HCT116 (cell line): ENCODE measurements around the gene TAGLN. TPM values are rescaled to one million over a fixed set of nuclear protein-coding genes. Genes with fewer than 3 reads are reported as not detected.

Source experiments
- ATAC-seq: fragments of 200-7000 bp; cut with Tn5 transposase; 2 replicates; pipeline ENCODE4 v1.9.1; 2020; ENCODE audit warnings: mild to moderate bottlenecking, moderate library complexity
- BruUV-seq: library from RNA; stranded (reverse); fragments of 400-500 nt; replicated peaks from 2 replicates; lab custom pipeline; 2021; lab: Mats Ljungman, UMichigan
- CTCF ChIA-PET: fragments of 300-600 bp; sonication (Branson Sonifier 250); formaldehyde crosslinking; loops from one replicate; lab custom pipeline; 2021; ENCODE audit warnings: antibody characterized with exemption; lab: Charles Lee
- POLR2A ChIA-PET: fragments of 300-600, 350-600 bp; sonication (Branson Sonifier 250); formaldehyde crosslinking; loops from one replicate; lab custom pipeline; 2021; ENCODE audit warnings: antibody characterized with exemption; lab: Charles Lee
- RAD21 ChIA-PET, 2 experiments: fragments of 300-600 bp; sonication (Branson Sonifier 250); formaldehyde crosslinking; loops; one replicate each; lab custom pipeline; 2023; ENCODE audit warnings: low total read pairs in 2 of 2; ENCODE audit not compliant: uncharacterized antibody in 2 of 2, unreplicated experiment in 2 of 2, low non-redundant PET in 1 of 2; lab: Charles Lee
- DNase-seq: peaks from one replicate; pipeline ENCODE4 v3.0.0-alpha.2; 2010; ENCODE audit warnings: low read depth, low spot score
- H2AFZ ChIP-seq: fragments of 200-600 bp; shearing (Covaris generic), sonication (generic); 2 replicates; pipeline ENCODE4 v1.6.1; 2017; ENCODE audit warnings: low read depth, mixed run types, mixed read lengths, antibody characterized with exemption, low read length; ENCODE audit not compliant: poor library complexity, severe bottlenecking
- H3K27ac ChIP-seq: 2 replicates; pipeline ENCODE4 v1.5.1; 2012; ENCODE audit warnings: low read depth, low read length
- H3K27me3 ChIP-seq: fragments of 200-600 bp; sonication (generic); 2 replicates; pipeline ENCODE4 v1.6.1; 2016; ENCODE audit warnings: mixed run types, low read length, mixed read lengths; ENCODE audit not compliant: insufficient read depth
- H3K36me3 ChIP-seq, 2 experiments: fragments of 200-500 bp in 1 of 2; fragments of 200-600 bp in 1 of 2; sonication (Bioruptor generic) in 1 of 2; sonication (generic) in 1 of 2; 2 replicates each; pipeline versions ENCODE4 v1.5.1 to v1.6.1; 2014 to 2016; ENCODE audit warnings: low read length in 2 of 2, inconsistent platforms in 1 of 2, mixed read lengths in 1 of 2, mixed run types in 1 of 2; ENCODE audit not compliant: insufficient read depth in 2 of 2, control insufficient read depth in 1 of 2
- H3K4me1 ChIP-seq, 2 experiments: fragments of 200-600 bp in 1 of 2; sonication (generic) in 1 of 2; 2 replicates each; pipeline versions ENCODE4 v1.5.1 to v1.6.1; 2012 to 2017; ENCODE audit warnings: low read length in 2 of 2, inconsistent platforms in 1 of 2, mild to moderate bottlenecking in 1 of 2, mixed read lengths in 1 of 2, mixed run types in 1 of 2, moderate library complexity in 1 of 2; ENCODE audit not compliant: insufficient read depth in 2 of 2, control insufficient read depth in 1 of 2
- H3K4me2 ChIP-seq: fragments of 200-600 bp; sonication (generic); 2 replicates; pipeline ENCODE4 v1.6.1; 2017; ENCODE audit warnings: mixed run types, low read length, mixed read lengths
- H3K4me3 ChIP-seq, 2 experiments: fragments of 200-600 bp in 1 of 2; sonication (generic) in 1 of 2; replicated peaks in 1 of 2; 2 replicates each; pipeline ENCODE4 v1.5.1; 2011 to 2016; ENCODE audit warnings: low read length in 2 of 2, control low read depth in 1 of 2, low read depth in 1 of 2, mild to moderate bottlenecking in 1 of 2, mixed read lengths in 1 of 2, mixed run types in 1 of 2
- H3K79me2 ChIP-seq: fragments of 200-600 bp; sonication (generic); 2 replicates; pipeline ENCODE4 v1.6.1; 2017; ENCODE audit warnings: mild to moderate bottlenecking, mixed run types, low read length, moderate library complexity, mixed read lengths; ENCODE audit not compliant: insufficient read depth
- H3K9ac ChIP-seq: fragments of 200-600 bp; sonication (generic); 2 replicates; pipeline ENCODE4 v1.6.1; 2016; ENCODE audit warnings: low read length, mixed read lengths
- H3K9me2 ChIP-seq: fragments of 200-600 bp; sonication (generic), shearing (Covaris generic); 2 replicates; pipeline ENCODE4 v1.6.1; 2017; ENCODE audit warnings: mixed run types, mild to moderate bottlenecking, moderate library complexity; ENCODE audit not compliant: insufficient read depth
- H3K9me3 ChIP-seq, 2 experiments: fragments of 200-500 bp in 1 of 2; fragments of 200-600 bp in 1 of 2; sonication (Bioruptor generic) in 1 of 2; sonication (generic) in 1 of 2; 2 replicates each; pipeline ENCODE4 v1.6.1; 2014 to 2017; ENCODE audit warnings: low read length in 2 of 2, mixed read lengths in 2 of 2, inconsistent platforms in 1 of 2, low read depth in 1 of 2, mild to moderate bottlenecking in 1 of 2, mixed run types in 1 of 2, moderate library complexity in 1 of 2; ENCODE audit not compliant: control insufficient read depth in 1 of 2, insufficient read depth in 1 of 2
- H4K20me1 ChIP-seq: fragments of 200-600 bp; sonication (generic), shearing (Covaris generic); 2 replicates; pipeline ENCODE4 v1.6.1; 2017; ENCODE audit warnings: mixed run types, mild to moderate bottlenecking, moderate library complexity; ENCODE audit not compliant: insufficient read depth
- EGR1 ChIP-seq: IDR thresholded peaks from 2 replicates; pipeline ENCODE4 v1.6.1; 2012; ENCODE audit warnings: low read depth
- EZH2phosphoT487 ChIP-seq: fragments of 200-600 bp; IDR thresholded peaks from 2 replicates; pipeline ENCODE4 v1.6.1; 2018; ENCODE audit warnings: antibody characterized with exemption, borderline replicate concordance
- FOSL1 ChIP-seq: IDR thresholded peaks from 2 replicates; pipeline ENCODE4 v1.6.1; 2012; ENCODE audit warnings: low read depth
- POLR2A ChIP-seq: IDR thresholded peaks from 2 replicates; pipeline ENCODE4 v1.7.0; 2011; ENCODE audit warnings: borderline replicate concordance; ENCODE audit not compliant: insufficient read depth, insufficient read length; ENCODE audit errors: extremely low read depth
- POLR2AphosphoS5 ChIP-seq: IDR thresholded peaks from 2 replicates; pipeline ENCODE4 v1.6.1; 2011; ENCODE audit warnings: mild to moderate bottlenecking, low read depth, low read length, moderate library complexity
- YY1 ChIP-seq: IDR thresholded peaks from 2 replicates; pipeline ENCODE4 v1.6.1; 2011; ENCODE audit warnings: low read length, low read depth, moderate library complexity, mild to moderate bottlenecking; ENCODE audit not compliant: insufficient replicate concordance; ENCODE audit errors: extremely low read depth
- intact Hi-C: fragments of 100-400 bp; cut with micrococcal nuclease; formaldehyde crosslinking; loops from 2 replicates; pipeline ENCODE4 v1.10.0; 2022
- total RNA-seq: library from RNA; stranded (reverse); gene quantifications from one replicate; pipeline ENCODE4 v1.2.1, GENCODE V29; 2021; ENCODE audit not compliant: unreplicated experiment
- TF ChIP-seq, protein P1 (sequence below): IDR thresholded peaks from 2 replicates; pipeline ENCODE4 v1.6.1; 2012
- TF ChIP-seq, protein P2 (sequence below), 3 experiments: fragments of 200-600 bp in 1 of 3; sonication (generic) in 1 of 3; IDR thresholded peaks in 2 of 3; conservative IDR thresholded peaks in 1 of 3; 2 replicates each; pipeline ENCODE4 v1.5.1; 2012 to 2017; ENCODE audit warnings: low read depth in 2 of 3, low read length in 2 of 3, antibody characterized with exemption in 1 of 3, borderline replicate concordance in 1 of 3, control low read depth in 1 of 3, mild to moderate bottlenecking in 1 of 3, mixed read lengths in 1 of 3, mixed run types in 1 of 3, moderate library complexity in 1 of 3; ENCODE audit not compliant: insufficient read depth in 1 of 3

The TAGLN gene
- total RNA-seq, 1 experiment from 2014 or later = 10.0 TPM

DNA sequence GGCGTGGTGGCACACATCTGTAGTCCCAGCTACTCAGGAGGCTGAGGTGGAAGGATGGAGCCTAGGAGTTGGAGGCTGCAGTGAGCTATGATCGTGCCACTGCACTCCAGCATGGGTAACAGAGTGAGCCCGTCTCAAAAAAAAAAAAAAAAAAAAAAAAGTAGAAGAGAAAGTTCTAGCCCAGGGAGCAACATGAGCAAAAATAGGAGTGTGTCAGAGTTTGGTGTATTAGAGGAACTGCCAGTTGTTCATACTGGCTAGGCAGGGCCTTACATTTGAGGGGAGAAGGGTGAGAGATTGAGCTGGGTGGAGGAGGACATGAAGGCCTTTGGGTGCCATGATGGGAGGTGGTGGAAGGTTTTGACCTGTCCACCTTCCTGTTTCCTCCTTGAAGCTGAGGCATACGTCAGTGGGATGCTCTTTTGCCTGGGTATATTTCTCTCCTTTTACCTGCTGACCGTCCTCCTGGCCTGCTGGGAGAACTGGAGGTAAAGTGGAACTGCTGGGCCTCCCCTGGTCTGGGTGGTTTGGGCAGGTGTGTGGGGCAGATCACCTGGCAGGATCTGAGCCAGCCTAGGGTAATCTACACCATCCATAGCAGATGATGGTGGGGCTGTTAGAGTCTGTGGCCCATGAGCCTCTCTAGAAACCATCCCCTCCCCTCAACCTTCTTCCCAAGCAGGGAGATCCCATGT, 13.3 kb upstream of the TAGLN start:
- Histone ChIP-seq H3K27me3 (no peaks in the 10 kb centered on the region), H3K4me3 (no peak overlapping the region), H3K36me3 (peaks cover 3 to 7% of the 10 kb centered on the region in 2 experiments; a peak in 2 of 4 replicates), H3K4me2 (no peak overlapping the region), H3K9me3 (no peaks in the 10 kb centered on the region), H3K4me1 (peaks cover 3 to 7% of the 10 kb centered on the region in 2 experiments), H3K79me2 (no peaks in the 10 kb centered on the region), H4K20me1 (no peaks in the 10 kb centered on the region), H3K9me2 (no peaks in the 10 kb centered on the region), H3K9ac (no peak overlapping the region), H2AFZ (no peak overlapping the region), H3K27ac (no peak overlapping the region)
- CTCF ChIA-PET = no interaction called here
- intact Hi-C loops = no loop called here
- BruUV-seq = no TSS peak
- TF ChIP-seq POLR2A (no peak), YY1 (no peak), POLR2AphosphoS5 (no peak), EGR1 (no peak)
- TF ChIP-seq, protein P1, sequence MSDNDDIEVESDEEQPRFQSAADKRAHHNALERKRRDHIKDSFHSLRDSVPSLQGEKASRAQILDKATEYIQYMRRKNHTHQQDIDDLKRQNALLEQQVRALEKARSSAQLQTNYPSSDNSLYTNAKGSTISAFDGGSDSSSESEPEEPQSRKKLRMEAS = no peak
- ATAC-seq (no peak), DNase-seq (no peak)
- POLR2A ChIA-PET = no interaction called here
- RAD21 ChIA-PET = no interaction called here

DNA sequence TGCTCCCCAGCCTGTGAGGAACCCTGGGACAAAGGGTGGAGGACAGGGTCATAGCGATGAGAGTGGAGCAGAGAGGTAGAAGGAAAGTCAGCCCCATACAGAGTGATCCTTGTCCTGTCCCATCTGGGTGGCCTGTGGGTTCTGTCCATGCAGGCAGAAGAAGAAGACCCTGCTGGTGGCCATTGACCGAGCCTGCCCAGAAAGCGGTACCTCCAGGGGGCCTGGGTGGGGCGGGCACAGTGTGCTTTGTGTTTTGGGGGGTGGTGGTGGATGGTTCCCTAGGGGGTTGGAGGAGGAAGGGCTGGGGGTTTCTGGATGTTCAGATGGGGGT, 12.8 kb upstream of the TAGLN start:
- no peak overlapping the region for H3K4me2 ChIP-seq
- H3K27ac ChIP-seq = no peak overlapping the region
- H4K20me1 ChIP-seq = no peaks in the 10 kb centered on the region
- H3K9ac ChIP-seq = no peak overlapping the region
- POLR2A ChIA-PET = no interaction called here
- RAD21 ChIA-PET = no interaction called here
- intact Hi-C loops = no loop called here
- no peaks in the 10 kb centered on the region for H3K9me3 ChIP-seq
- H3K9me2 ChIP-seq = no peaks in the 10 kb centered on the region
- H3K4me1 ChIP-seq = peaks cover 0 to 2% of the 10 kb centered on the region in 2 experiments; a peak in 1 of 4 replicates
- H3K36me3 ChIP-seq = peaks cover 3 to 7% of the 10 kb centered on the region in 2 experiments; a peak in 2 of 4 replicates
- H3K4me3 ChIP-seq = no peak overlapping the region
- H3K27me3 ChIP-seq = no peaks in the 10 kb centered on the region
- ATAC-seq (no peak), DNase-seq (no peak)
- H3K79me2 ChIP-seq = no peaks in the 10 kb centered on the region
- H2AFZ ChIP-seq = no peak overlapping the region
- CTCF ChIA-PET = no interaction called here
- BruUV-seq = no TSS peak
- no peak for TF ChIP-seq POLR2A
- TF ChIP-seq, protein P2, sequence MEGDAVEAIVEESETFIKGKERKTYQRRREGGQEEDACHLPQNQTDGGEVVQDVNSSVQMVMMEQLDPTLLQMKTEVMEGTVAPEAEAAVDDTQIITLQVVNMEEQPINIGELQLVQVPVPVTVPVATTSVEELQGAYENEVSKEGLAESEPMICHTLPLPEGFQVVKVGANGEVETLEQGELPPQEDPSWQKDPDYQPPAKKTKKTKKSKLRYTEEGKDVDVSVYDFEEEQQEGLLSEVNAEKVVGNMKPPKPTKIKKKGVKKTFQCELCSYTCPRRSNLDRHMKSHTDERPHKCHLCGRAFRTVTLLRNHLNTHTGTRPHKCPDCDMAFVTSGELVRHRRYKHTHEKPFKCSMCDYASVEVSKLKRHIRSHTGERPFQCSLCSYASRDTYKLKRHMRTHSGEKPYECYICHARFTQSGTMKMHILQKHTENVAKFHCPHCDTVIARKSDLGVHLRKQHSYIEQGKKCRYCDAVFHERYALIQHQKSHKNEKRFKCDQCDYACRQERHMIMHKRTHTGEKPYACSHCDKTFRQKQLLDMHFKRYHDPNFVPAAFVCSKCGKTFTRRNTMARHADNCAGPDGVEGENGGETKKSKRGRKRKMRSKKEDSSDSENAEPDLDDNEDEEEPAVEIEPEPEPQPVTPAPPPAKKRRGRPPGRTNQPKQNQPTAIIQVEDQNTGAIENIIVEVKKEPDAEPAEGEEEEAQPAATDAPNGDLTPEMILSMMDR (IDR thresholded peaks at IDR 0.05 in 2 of 3, conservative IDR thresholded peaks at IDR 0.05 in 1 of 3; ENCODE audit: borderline replicate concordance in 1 of 3, insufficient read depth in 1 of 3, low read depth in 2 of 3, low read length in 2 of 3) = no peak
- no peak for TF ChIP-seq POLR2AphosphoS5
- TF ChIP-seq FOSL1 = no peak
- no peak for TF ChIP-seq YY1
- TF ChIP-seq EZH2phosphoT487 = no peak
